B cell (primary cell): Measurements from ENCODE around the gene RGS9BP.

Experiments
- EZH2 ChIP-seq: IDR thresholded peaks from 2 replicates; pipeline ENCODE4 v1.6.1; 2012; ENCODE audit warnings: borderline replicate concordance, low read depth, mild to moderate bottlenecking, moderate library complexity, low read length; ENCODE audit not compliant: insufficient read depth, poor library complexity, severe bottlenecking
- TF ChIP-seq, protein P1 (sequence below): fragments of 200-600 bp; IDR thresholded peaks from one replicate; pipeline ENCODE4 v1.8.0; 2022; ENCODE audit warnings: antibody characterized with exemption, mild to moderate bottlenecking

DNA sequence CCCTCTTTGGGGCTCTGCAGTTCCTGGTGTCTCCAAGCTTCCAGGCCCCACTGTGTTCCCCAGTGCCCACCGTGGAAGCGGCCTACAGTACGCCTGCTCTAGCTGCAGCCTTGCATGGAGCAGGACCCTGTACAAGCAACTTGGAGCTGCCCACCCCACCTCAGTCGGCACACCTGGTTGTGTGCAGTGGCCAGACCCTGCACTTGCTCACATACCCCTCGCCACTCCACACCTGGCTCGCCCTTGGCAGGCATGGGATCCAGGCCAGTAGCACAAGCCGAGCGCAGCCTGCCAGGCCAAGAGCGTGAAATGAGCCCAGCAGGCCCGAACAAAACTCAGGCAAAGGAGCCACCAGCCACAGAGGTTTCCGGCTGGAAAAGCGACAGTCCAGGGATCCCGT lies 37.0 kb upstream of the RGS9BP start:
- TF ChIP-seq, protein P1, sequence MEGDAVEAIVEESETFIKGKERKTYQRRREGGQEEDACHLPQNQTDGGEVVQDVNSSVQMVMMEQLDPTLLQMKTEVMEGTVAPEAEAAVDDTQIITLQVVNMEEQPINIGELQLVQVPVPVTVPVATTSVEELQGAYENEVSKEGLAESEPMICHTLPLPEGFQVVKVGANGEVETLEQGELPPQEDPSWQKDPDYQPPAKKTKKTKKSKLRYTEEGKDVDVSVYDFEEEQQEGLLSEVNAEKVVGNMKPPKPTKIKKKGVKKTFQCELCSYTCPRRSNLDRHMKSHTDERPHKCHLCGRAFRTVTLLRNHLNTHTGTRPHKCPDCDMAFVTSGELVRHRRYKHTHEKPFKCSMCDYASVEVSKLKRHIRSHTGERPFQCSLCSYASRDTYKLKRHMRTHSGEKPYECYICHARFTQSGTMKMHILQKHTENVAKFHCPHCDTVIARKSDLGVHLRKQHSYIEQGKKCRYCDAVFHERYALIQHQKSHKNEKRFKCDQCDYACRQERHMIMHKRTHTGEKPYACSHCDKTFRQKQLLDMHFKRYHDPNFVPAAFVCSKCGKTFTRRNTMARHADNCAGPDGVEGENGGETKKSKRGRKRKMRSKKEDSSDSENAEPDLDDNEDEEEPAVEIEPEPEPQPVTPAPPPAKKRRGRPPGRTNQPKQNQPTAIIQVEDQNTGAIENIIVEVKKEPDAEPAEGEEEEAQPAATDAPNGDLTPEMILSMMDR = no peak
- no peak for TF ChIP-seq EZH2
